WTC11 (cell line): ENCODE measurements around the gene TRDMT1. TPM values are rescaled to one million over a fixed set of nuclear protein-coding genes. Genes with fewer than 3 reads are reported as not detected.

Experiments
- AFF4 ChIP-seq: sonication (generic); formaldehyde crosslinking; IDR thresholded peaks from 2 replicates; pipeline ENCODE4 v1.8.1; 2023; ENCODE audit warnings: mild to moderate bottlenecking, missing genetic modification reagents, borderline replicate concordance
- ATF1 ChIP-seq: sonication (generic); formaldehyde crosslinking; IDR thresholded peaks from 2 replicates; pipeline ENCODE4 v1.8.1; 2023; ENCODE audit warnings: mild to moderate bottlenecking, moderate library complexity, missing genetic modification reagents
- ATF2 ChIP-seq: sonication (generic); formaldehyde crosslinking; IDR thresholded peaks from 2 replicates; pipeline ENCODE4 v1.8.1; 2022; ENCODE audit warnings: low read depth, missing genetic modification reagents, borderline replicate concordance
- CDX4 ChIP-seq: fragments of 250-450 bp; sonication (Bioruptor Pico); IDR thresholded peaks from 2 replicates; pipeline ENCODE4 v1.9.0; 2021; ENCODE audit warnings: moderate library complexity, mild to moderate bottlenecking, inconsistent platforms, borderline replicate concordance
- ESRRA ChIP-seq: sonication (generic); formaldehyde crosslinking; IDR thresholded peaks from 2 replicates; pipeline ENCODE4 v1.8.1; 2022; ENCODE audit warnings: mild to moderate bottlenecking, missing genetic modification reagents, borderline replicate concordance
- IRF2 ChIP-seq: sonication (generic); formaldehyde crosslinking; IDR thresholded peaks from 2 replicates; pipeline ENCODE4 v1.8.0; 2022; ENCODE audit warnings: low read depth, missing genetic modification reagents, borderline replicate concordance
- JAZF1 ChIP-seq: fragments of 250-450 bp; sonication (Bioruptor Pico); IDR thresholded peaks from 2 replicates; pipeline ENCODE4 v1.9.0; 2021; ENCODE audit warnings: moderate library complexity, mild to moderate bottlenecking, inconsistent platforms
- JUN ChIP-seq: sonication (generic); formaldehyde crosslinking; IDR thresholded peaks from 2 replicates; pipeline ENCODE4 v1.8.0; 2023; ENCODE audit warnings: mild to moderate bottlenecking, missing genetic modification reagents
- NR3C1 ChIP-seq: sonication (generic); formaldehyde crosslinking; conservative IDR thresholded peaks from 2 replicates; pipeline ENCODE4 v1.8.1; 2023; ENCODE audit warnings: low read depth, mild to moderate bottlenecking, missing genetic modification reagents
- PREB ChIP-seq: sonication (generic); formaldehyde crosslinking; IDR thresholded peaks from 2 replicates; pipeline ENCODE4 v1.8.1; 2022; ENCODE audit warnings: mild to moderate bottlenecking, missing genetic modification reagents, moderate library complexity, borderline replicate concordance
- SOX15 ChIP-seq: fragments of 250-450 bp; sonication (Bioruptor Pico); IDR thresholded peaks from 2 replicates; pipeline ENCODE4 v1.9.0; 2021; ENCODE audit warnings: mild to moderate bottlenecking
- TEAD1 ChIP-seq: sonication (generic); formaldehyde crosslinking; IDR thresholded peaks from 2 replicates; pipeline ENCODE4 v1.8.0; 2022; ENCODE audit warnings: mild to moderate bottlenecking, missing genetic modification reagents
- ZNF138 ChIP-seq: sonication (generic); formaldehyde crosslinking; conservative IDR thresholded peaks from 2 replicates; pipeline ENCODE4 v1.8.1; 2022; ENCODE audit warnings: mild to moderate bottlenecking, moderate library complexity, missing genetic modification reagents
- ZNF263 ChIP-seq: sonication (generic); formaldehyde crosslinking; IDR thresholded peaks from 2 replicates; pipeline ENCODE4 v1.8.1; 2022; ENCODE audit warnings: low read depth, mild to moderate bottlenecking, moderate library complexity, missing genetic modification reagents
- ZNF396 ChIP-seq: fragments of 250-450 bp; sonication (Bioruptor Pico); IDR thresholded peaks from 2 replicates; pipeline ENCODE4 v1.8.0; 2021; ENCODE audit warnings: mild to moderate bottlenecking, moderate library complexity, borderline replicate concordance
- ZNF512 ChIP-seq: sonication (generic); formaldehyde crosslinking; IDR thresholded peaks from 2 replicates; pipeline ENCODE4 v1.8.1; 2022; ENCODE audit warnings: missing genetic modification reagents, borderline replicate concordance
- total RNA-seq: library from RNA; stranded (reverse); gene quantifications from 3 replicates; pipeline ENCODE4 v1.2.3, GENCODE V29; 2021
- TF ChIP-seq, protein P1 (sequence below): fragments of 250-450 bp; sonication (Bioruptor Pico); IDR thresholded peaks from 2 replicates; pipeline ENCODE4 v1.9.0; 2021; ENCODE audit warnings: mild to moderate bottlenecking
- TF ChIP-seq, protein P2 (sequence below): sonication (generic); formaldehyde crosslinking; IDR thresholded peaks from 2 replicates; pipeline ENCODE4 v1.8.1; 2023; ENCODE audit warnings: mild to moderate bottlenecking, missing genetic modification reagents
- TF ChIP-seq, protein P3 (sequence below): sonication (generic); formaldehyde crosslinking; IDR thresholded peaks from 2 replicates; pipeline ENCODE4 v1.8.0; 2022; ENCODE audit warnings: mild to moderate bottlenecking, missing genetic modification reagents
- TF ChIP-seq, protein P4 (sequence below): sonication (generic); formaldehyde crosslinking; IDR thresholded peaks from 2 replicates; pipeline ENCODE4 v1.8.0; 2022; ENCODE audit warnings: mild to moderate bottlenecking, missing genetic modification reagents
- TF ChIP-seq, protein P5 (sequence below): sonication (generic); formaldehyde crosslinking; IDR thresholded peaks from 2 replicates; pipeline ENCODE4 v1.8.1; 2023; ENCODE audit warnings: mild to moderate bottlenecking, missing genetic modification reagents, moderate library complexity

The TRDMT1 gene
- total RNA-seq, 1 experiment from 2014 or later, result 11.7 TPM

GRCh38 chr10:17229016-17229716 is 27.7 kb upstream of the TRDMT1 start (continued):
- TF ChIP-seq, protein P1, sequence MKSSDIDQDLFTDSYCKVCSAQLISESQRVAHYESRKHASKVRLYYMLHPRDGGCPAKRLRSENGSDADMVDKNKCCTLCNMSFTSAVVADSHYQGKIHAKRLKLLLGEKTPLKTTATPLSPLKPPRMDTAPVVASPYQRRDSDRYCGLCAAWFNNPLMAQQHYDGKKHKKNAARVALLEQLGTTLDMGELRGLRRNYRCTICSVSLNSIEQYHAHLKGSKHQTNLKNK (CRISPR knock-in tag), result no peak
- TF ChIP-seq IRF2 (CRISPR knock-in tag), result no peak
- TF ChIP-seq, protein P2, sequence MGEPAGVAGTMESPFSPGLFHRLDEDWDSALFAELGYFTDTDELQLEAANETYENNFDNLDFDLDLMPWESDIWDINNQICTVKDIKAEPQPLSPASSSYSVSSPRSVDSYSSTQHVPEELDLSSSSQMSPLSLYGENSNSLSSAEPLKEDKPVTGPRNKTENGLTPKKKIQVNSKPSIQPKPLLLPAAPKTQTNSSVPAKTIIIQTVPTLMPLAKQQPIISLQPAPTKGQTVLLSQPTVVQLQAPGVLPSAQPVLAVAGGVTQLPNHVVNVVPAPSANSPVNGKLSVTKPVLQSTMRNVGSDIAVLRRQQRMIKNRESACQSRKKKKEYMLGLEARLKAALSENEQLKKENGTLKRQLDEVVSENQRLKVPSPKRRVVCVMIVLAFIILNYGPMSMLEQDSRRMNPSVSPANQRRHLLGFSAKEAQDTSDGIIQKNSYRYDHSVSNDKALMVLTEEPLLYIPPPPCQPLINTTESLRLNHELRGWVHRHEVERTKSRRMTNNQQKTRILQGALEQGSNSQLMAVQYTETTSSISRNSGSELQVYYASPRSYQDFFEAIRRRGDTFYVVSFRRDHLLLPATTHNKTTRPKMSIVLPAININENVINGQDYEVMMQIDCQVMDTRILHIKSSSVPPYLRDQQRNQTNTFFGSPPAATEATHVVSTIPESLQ, result peak; percentile 89
- peak; percentile 98 for TF ChIP-seq ESRRA (CRISPR knock-in tag)
- no peak for TF ChIP-seq AFF4 (CRISPR knock-in tag)
- TF ChIP-seq ZNF263, result peak; percentile 77
- TF ChIP-seq, protein P3, sequence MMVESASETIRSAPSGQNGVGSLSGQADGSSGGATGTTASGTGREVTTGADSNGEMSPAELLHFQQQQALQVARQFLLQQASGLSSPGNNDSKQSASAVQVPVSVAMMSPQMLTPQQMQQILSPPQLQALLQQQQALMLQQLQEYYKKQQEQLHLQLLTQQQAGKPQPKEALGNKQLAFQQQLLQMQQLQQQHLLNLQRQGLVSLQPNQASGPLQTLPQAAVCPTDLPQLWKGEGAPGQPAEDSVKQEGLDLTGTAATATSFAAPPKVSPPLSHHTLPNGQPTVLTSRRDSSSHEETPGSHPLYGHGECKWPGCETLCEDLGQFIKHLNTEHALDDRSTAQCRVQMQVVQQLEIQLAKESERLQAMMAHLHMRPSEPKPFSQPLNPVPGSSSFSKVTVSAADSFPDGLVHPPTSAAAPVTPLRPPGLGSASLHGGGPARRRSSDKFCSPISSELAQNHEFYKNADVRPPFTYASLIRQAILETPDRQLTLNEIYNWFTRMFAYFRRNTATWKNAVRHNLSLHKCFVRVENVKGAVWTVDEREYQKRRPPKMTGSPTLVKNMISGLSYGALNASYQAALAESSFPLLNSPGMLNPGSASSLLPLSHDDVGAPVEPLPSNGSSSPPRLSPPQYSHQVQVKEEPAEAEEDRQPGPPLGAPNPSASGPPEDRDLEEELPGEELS, result peak; percentile 99
- TF ChIP-seq ATF1 (CRISPR knock-in tag), result peak; percentile 97
- TF ChIP-seq PREB (CRISPR knock-in tag), result peak; percentile 95; the same call in 1 of the 2 replicates
- TF ChIP-seq ATF2 (CRISPR knock-in tag), result peak; percentile 80; the same call in 1 of the 2 replicates
- TF ChIP-seq ZNF138 (CRISPR knock-in tag), result peak; percentile 97; the same call in 1 of the 2 replicates
- peak; percentile 98 for TF ChIP-seq TEAD1
- peak; percentile 98 for TF ChIP-seq JUN (CRISPR knock-in tag)
- TF ChIP-seq, protein P4, sequence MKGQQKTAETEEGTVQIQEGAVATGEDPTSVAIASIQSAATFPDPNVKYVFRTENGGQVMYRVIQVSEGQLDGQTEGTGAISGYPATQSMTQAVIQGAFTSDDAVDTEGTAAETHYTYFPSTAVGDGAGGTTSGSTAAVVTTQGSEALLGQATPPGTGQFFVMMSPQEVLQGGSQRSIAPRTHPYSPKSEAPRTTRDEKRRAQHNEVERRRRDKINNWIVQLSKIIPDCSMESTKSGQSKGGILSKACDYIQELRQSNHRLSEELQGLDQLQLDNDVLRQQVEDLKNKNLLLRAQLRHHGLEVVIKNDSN, result peak; percentile 79
- TF ChIP-seq, protein P5, sequence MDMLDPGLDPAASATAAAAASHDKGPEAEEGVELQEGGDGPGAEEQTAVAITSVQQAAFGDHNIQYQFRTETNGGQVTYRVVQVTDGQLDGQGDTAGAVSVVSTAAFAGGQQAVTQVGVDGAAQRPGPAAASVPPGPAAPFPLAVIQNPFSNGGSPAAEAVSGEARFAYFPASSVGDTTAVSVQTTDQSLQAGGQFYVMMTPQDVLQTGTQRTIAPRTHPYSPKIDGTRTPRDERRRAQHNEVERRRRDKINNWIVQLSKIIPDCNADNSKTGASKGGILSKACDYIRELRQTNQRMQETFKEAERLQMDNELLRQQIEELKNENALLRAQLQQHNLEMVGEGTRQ (CRISPR knock-in tag), result 0 out of 2 replicates have a peak, but pooled peaks have one; percentile 43
- TF ChIP-seq ZNF396 (CRISPR knock-in tag), result no peak
- TF ChIP-seq JAZF1 (CRISPR knock-in tag), result no peak
- TF ChIP-seq SOX15 (CRISPR knock-in tag), result no peak
- TF ChIP-seq CDX4, result peak; percentile 65; the same call in 1 of the 2 replicates
- peak; percentile 84; the same call in 1 of the 2 replicates for TF ChIP-seq NR3C1 (CRISPR knock-in tag)
- TF ChIP-seq ZNF512 (CRISPR knock-in tag), result no peak
